ENCODE measurements around the gene TAF4B.

DNA sequence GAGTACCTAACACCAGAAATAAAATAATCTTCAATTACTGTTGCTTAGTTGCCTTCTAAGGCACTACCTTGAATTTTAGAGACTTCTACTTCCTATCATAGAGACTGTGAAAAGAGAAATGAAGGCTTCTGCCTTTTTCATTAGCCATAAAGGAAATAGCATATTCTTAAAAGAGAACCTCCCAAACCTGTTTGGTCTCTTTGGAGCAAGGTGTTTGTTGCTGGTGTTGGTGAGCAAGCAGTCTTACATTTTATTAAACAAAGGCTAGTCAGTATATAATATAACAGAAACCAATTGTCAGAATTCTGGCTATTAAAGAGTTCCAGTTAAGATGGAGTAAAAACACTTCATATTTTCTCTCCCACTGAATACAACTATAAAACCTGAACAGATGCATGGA, 116.4 kb downstream of the TAF4B start:
- TF ChIP-seq POLR2AphosphoS5 (IDR thresholded peaks at IDR 0.05; ENCODE audit: low read depth, low read length) (no peak), POLR2A (IDR thresholded peaks at IDR 0.05; ENCODE audit: low read depth, low read length) (no peak), TAF1 (IDR thresholded peaks at IDR 0.05; ENCODE audit: borderline replicate concordance, low read depth, low read length) (no peak)

Measured in GM12892 (cell line).